Measurements from ENCODE around the gene TRERF1.

TRERF1 gene

GRCh38 chr6:42179261-42179944 is 272.3 kb downstream of the TRERF1 start:
- FAIRE-seq, result no peak

GRCh38 chr6:42177514-42178364 is 274.0 kb downstream of the TRERF1 start:
- FAIRE-seq, result no peak

GRCh38 chr6:42176981-42177380 is 274.7 kb downstream of the TRERF1 start:
- no peak for FAIRE-seq

GRCh38 chr6:42175860-42176259 is 275.9 kb downstream of the TRERF1 start:
- no peak for FAIRE-seq
